Endothelial cell of umbilical vein (primary cell): ENCODE results near the gene RAD51C. TPM values are rescaled to one million over a fixed set of nuclear protein-coding genes. Genes with fewer than 3 reads are reported as not detected.

Experiments
- BruUV-seq: library from RNA; stranded (reverse); fragments of 400-500 nt; replicated peaks from 2 replicates; lab custom pipeline; 2021; lab: Mats Ljungman, UMichigan
- CTCF ChIA-PET: fragments of 300-600, 350-600 bp; sonication (Branson Sonifier 250); formaldehyde crosslinking; loops from one replicate; lab custom pipeline; 2021; ENCODE audit warnings: antibody characterized with exemption, inconsistent platforms; lab: Charles Lee
- POLR2A ChIA-PET: fragments of 300-600, 350-600 bp; sonication (Branson Sonifier 250); formaldehyde crosslinking; loops from one replicate; lab custom pipeline; 2021; ENCODE audit warnings: antibody characterized with exemption, inconsistent platforms; lab: Charles Lee
- DNase-seq: peaks from one replicate; pipeline ENCODE4 v3.0.0-alpha.2; 2011; ENCODE audit warnings: low read depth, low spot score
- FAIRE-seq: peaks from 2 replicates; lab custom pipeline; 2011; peaks lifted over from hg19 to GRCh38; lab: Jason Lieb, UNC
- H2AFZ ChIP-seq: 2 replicates; pipeline ENCODE4 v1.6.0; 2012; ENCODE audit warnings: low read depth, low read length, control low read depth, inconsistent platforms
- H3K27ac ChIP-seq: 2 replicates; pipeline ENCODE4 v1.5.1; 2011; ENCODE audit warnings: low read depth, mild to moderate bottlenecking, control low read depth, low read length, moderate library complexity; ENCODE audit not compliant: insufficient read depth
- H3K27me3 ChIP-seq, 2 experiments: 2 replicates each; pipeline versions ENCODE4 v1.6.0 to v1.6.1; 2011; ENCODE audit warnings: low read length in 2 of 2, mixed read lengths in 1 of 2; ENCODE audit not compliant: control insufficient read depth in 2 of 2, insufficient read depth in 2 of 2
- H3K36me3 ChIP-seq, 2 experiments: 2 replicates in 1 of 2; 3 replicates in 1 of 2; pipeline ENCODE4 v1.5.1; 2011; ENCODE audit warnings: low read length in 2 of 2, mild to moderate bottlenecking in 1 of 2, moderate library complexity in 1 of 2; ENCODE audit not compliant: control insufficient read depth in 2 of 2, insufficient read depth in 2 of 2; ENCODE audit errors: extremely low read depth in 1 of 2
- H3K4me1 ChIP-seq: 3 replicates; pipeline ENCODE4 v1.5.1; 2011; ENCODE audit warnings: mild to moderate bottlenecking, low read length; ENCODE audit not compliant: control insufficient read depth, insufficient read depth; ENCODE audit errors: extremely low read depth
- H3K4me2 ChIP-seq: 2 replicates; pipeline ENCODE4 v1.6.1; 2011; ENCODE audit warnings: low read length, control low read depth, mixed read lengths; ENCODE audit not compliant: insufficient read depth
- H3K4me3 ChIP-seq, 3 experiments: fragments of 200-600 bp in 1 of 3; sonication (generic), shearing (Covaris generic) in 1 of 3; replicated peaks in 1 of 3; 2 replicates each; pipeline ENCODE4 v1.5.1; 2011 to 2016; ENCODE audit warnings: control low read depth in 3 of 3, low read length in 3 of 3, mild to moderate bottlenecking in 2 of 3, inconsistent platforms in 1 of 3, low read depth in 1 of 3, moderate library complexity in 1 of 3; ENCODE audit not compliant: insufficient read depth in 1 of 3
- H3K79me2 ChIP-seq: 2 replicates; pipeline ENCODE4 v1.6.0; 2012; ENCODE audit warnings: low read length, inconsistent platforms; ENCODE audit not compliant: control insufficient read depth, insufficient read depth
- H3K9ac ChIP-seq: replicated peaks from 2 replicates; pipeline ENCODE3; 2011; ENCODE audit warnings: low read length, control low read depth; ENCODE audit not compliant: insufficient read depth; ENCODE audit errors: extremely low read depth
- H3K9me1 ChIP-seq: replicated peaks from 3 replicates; pipeline ENCODE4 v1.6.0; 2011; ENCODE audit warnings: mild to moderate bottlenecking, low read length; ENCODE audit not compliant: control insufficient read depth, insufficient read depth; ENCODE audit errors: extremely low read depth
- H3K9me3 ChIP-seq: replicated peaks from 2 replicates; pipeline ENCODE4 v1.5.1; 2012; ENCODE audit warnings: low read length, inconsistent platforms; ENCODE audit not compliant: control insufficient read depth, insufficient read depth
- H4K20me1 ChIP-seq: replicated peaks from 2 replicates; pipeline ENCODE3; 2011; ENCODE audit warnings: mild to moderate bottlenecking, low read length; ENCODE audit not compliant: control insufficient read depth, insufficient read depth; ENCODE audit errors: extremely low read depth
- EZH2 ChIP-seq: IDR thresholded peaks from 2 replicates; pipeline ENCODE4 v1.6.1; 2012; ENCODE audit warnings: borderline replicate concordance, low read depth, mild to moderate bottlenecking, moderate library complexity, low read length, inconsistent platforms; ENCODE audit not compliant: severe bottlenecking
- FOS ChIP-seq: IDR thresholded peaks from 2 replicates; pipeline ENCODE4 v1.6.1; 2011; ENCODE audit warnings: mild to moderate bottlenecking, low read length, moderate library complexity, borderline replicate concordance; ENCODE audit not compliant: insufficient read depth
- GATA2 ChIP-seq: IDR thresholded peaks from 2 replicates; pipeline ENCODE4 v1.7.0; 2011; ENCODE audit warnings: low read depth, mild to moderate bottlenecking, moderate library complexity, mixed read lengths, low read length; ENCODE audit not compliant: insufficient read length, insufficient read depth
- JUN ChIP-seq: IDR thresholded peaks from 2 replicates; pipeline ENCODE4 v1.6.1; 2011; ENCODE audit warnings: borderline replicate concordance, low read depth; ENCODE audit not compliant: insufficient read length, insufficient read depth
- MYC ChIP-seq: IDR thresholded peaks from one replicate; pipeline ENCODE4 v1.6.1; 2011; ENCODE audit warnings: mild to moderate bottlenecking, low read depth, low read length
- POLR2A ChIP-seq: IDR thresholded peaks from 2 replicates; pipeline ENCODE4 v1.6.1; 2012; ENCODE audit warnings: low read depth, mild to moderate bottlenecking, control low read depth, low read length
- POLR2AphosphoS5 ChIP-seq: IDR thresholded peaks from 2 replicates; pipeline ENCODE4 v1.6.1; 2012; ENCODE audit warnings: low read depth, mild to moderate bottlenecking, control low read depth, low read length, moderate library complexity; ENCODE audit not compliant: insufficient read depth
- dilution Hi-C: fragments of 300-500 bp; cut with MboI; formaldehyde crosslinking; loops from one replicate; pipeline ENCODE4 v1.15.0; 2019; ENCODE audit warnings: low sequenced_read_pairs; ENCODE audit not compliant: extremely low pct_ligation_motif_present
- intact Hi-C: fragments of 100-400 bp; cut with micrococcal nuclease; formaldehyde crosslinking; loops from one replicate; pipeline ENCODE4 v1.10.0; 2022
- polyA plus RNA-seq, 4 experiments: library from polyadenylated mRNA; depleted of rRNA in 3 of 4; stranded (reverse) in 3 of 4; unstranded in 1 of 4; fragments of >200 nt; gene quantifications; 2 replicates each; pipeline versions ENCODE4 v1.2.1 to v1.2.3, GENCODE V29; 2011 to 2012; ENCODE audit warnings: missing spikeins in 1 of 4
- total RNA-seq: library from RNA; stranded (reverse); gene quantifications from 2 replicates; pipeline ENCODE4 v1.2.3, GENCODE V29; 2021
- TF ChIP-seq, protein P1 (sequence below): IDR thresholded peaks from 2 replicates; pipeline ENCODE4 v1.6.1; 2011; ENCODE audit not compliant: insufficient read depth, insufficient read length
- TF ChIP-seq, protein P2 (sequence below), 2 donors: IDR thresholded peaks; 1 replicate in 1 of 2; 2 replicates in 1 of 2; pipeline ENCODE4 v1.5.1; 2011; ENCODE audit warnings: low read length in 2 of 2, mild to moderate bottlenecking in 2 of 2, moderate library complexity in 2 of 2, control low read depth in 1 of 2, inconsistent platforms in 1 of 2, low read depth in 1 of 2; ENCODE audit not compliant: insufficient read depth in 1 of 2; ENCODE audit errors: extremely low read depth in 1 of 2

Gene RAD51C
- total and polyA plus RNA-seq, 2 donors (not counting 3 experiments of a cell fraction or from before 2014, with no cell fraction given) = 24.8 to 38.9 TPM

DNA sequence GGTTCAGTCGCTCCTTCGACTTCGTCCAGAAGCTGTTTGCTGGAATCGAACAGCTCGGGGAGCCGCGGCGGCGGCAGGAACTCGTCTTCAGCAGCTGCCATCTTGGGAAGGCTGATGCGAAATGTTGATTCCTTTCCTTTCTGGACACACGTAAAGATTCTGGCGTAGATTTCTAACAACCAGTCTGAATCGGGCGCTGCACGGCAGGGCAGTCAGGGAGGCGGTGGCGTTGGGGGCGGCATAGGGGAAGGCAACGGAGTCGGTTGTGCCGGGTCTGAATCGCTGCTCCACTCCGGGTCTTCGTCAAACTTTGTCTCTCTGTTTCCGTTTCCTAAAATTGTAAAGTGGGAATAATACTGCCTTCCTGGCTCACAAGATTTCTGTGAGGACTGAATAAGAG is 30.9 kb upstream of the RAD51C start:
- no peak overlapping the region for H2AFZ ChIP-seq
- H3K27ac ChIP-seq = no peak overlapping the region
- TF ChIP-seq GATA2 = no peak
- TF ChIP-seq POLR2A = no peak
- no peak for TF ChIP-seq EZH2
- TF ChIP-seq POLR2AphosphoS5 = no peak
- no peak for TF ChIP-seq MYC
- no peak for TF ChIP-seq FOS
- TF ChIP-seq JUN = no peak
- TF ChIP-seq, protein P1, sequence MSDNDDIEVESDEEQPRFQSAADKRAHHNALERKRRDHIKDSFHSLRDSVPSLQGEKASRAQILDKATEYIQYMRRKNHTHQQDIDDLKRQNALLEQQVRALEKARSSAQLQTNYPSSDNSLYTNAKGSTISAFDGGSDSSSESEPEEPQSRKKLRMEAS = no peak
- TF ChIP-seq, protein P2, sequence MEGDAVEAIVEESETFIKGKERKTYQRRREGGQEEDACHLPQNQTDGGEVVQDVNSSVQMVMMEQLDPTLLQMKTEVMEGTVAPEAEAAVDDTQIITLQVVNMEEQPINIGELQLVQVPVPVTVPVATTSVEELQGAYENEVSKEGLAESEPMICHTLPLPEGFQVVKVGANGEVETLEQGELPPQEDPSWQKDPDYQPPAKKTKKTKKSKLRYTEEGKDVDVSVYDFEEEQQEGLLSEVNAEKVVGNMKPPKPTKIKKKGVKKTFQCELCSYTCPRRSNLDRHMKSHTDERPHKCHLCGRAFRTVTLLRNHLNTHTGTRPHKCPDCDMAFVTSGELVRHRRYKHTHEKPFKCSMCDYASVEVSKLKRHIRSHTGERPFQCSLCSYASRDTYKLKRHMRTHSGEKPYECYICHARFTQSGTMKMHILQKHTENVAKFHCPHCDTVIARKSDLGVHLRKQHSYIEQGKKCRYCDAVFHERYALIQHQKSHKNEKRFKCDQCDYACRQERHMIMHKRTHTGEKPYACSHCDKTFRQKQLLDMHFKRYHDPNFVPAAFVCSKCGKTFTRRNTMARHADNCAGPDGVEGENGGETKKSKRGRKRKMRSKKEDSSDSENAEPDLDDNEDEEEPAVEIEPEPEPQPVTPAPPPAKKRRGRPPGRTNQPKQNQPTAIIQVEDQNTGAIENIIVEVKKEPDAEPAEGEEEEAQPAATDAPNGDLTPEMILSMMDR (IDR thresholded peaks at IDR 0.05; ENCODE audit: extremely low read depth in 1 of 2, insufficient read depth in 1 of 2, low read depth in 1 of 2, low read length in 2 of 2) = no peak
- FAIRE-seq (no peak), DNase-seq (no peak)
- no peaks in the 10 kb centered on the region for H3K27me3 ChIP-seq
- H3K79me2 ChIP-seq = no peaks in the 10 kb centered on the region
- H3K4me3 ChIP-seq = no peak overlapping the region
- H4K20me1 ChIP-seq = no peaks in the 10 kb centered on the region
- peaks cover 1% of the 10 kb centered on the region for H3K4me1 ChIP-seq
- CTCF ChIA-PET = no interaction called here
- H3K36me3 ChIP-seq = no peaks in the 10 kb centered on the region
- intact Hi-C loops = no loop called here
- H3K9ac ChIP-seq = no peak overlapping the region
- H3K9me3 ChIP-seq = no peaks in the 10 kb centered on the region
- POLR2A ChIA-PET = interaction anchor here (6.2 kb wide), 1 partner anchor 29 kb away, joined by 105 read pairs; no protein-coding TSS in a partner anchor
- H3K9me1 ChIP-seq = no peaks in the 10 kb centered on the region
- dilution Hi-C loops = no loop called here
- no TSS peak for BruUV-seq
- no peak overlapping the region for H3K4me2 ChIP-seq
